Measurements from ENCODE around the gene ARHGEF3.
A peak's percentile ranks its signal among the peaks of the same experiment; 100 is the strongest.
"Not testable (repeated sequence)": the region's sequence is repeated elsewhere in the genome, so short reads cannot be mapped to it uniquely, and the experiment has no call there.

The ARHGEF3 gene

DNA sequence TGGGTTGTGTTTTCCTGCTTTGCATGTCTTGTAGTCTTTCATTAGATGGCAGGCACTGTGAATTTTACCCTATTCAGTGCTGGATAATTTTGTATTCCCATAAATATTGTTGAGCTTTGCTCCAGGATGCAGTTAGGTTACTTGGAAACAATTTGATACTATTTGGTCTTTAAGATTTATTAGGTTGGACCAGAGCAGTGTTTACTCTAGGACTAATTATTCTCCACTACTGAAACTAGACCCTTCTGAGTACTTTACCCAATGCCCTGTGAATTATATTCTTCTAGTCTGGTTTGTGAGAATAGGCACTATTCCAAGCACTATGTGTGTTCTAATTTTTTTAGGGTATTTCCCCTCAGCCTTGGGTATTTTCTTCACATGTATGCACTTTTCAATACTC is 80.9 kb downstream of the ARHGEF3 start:
- DNase-seq = no peak

DNA sequence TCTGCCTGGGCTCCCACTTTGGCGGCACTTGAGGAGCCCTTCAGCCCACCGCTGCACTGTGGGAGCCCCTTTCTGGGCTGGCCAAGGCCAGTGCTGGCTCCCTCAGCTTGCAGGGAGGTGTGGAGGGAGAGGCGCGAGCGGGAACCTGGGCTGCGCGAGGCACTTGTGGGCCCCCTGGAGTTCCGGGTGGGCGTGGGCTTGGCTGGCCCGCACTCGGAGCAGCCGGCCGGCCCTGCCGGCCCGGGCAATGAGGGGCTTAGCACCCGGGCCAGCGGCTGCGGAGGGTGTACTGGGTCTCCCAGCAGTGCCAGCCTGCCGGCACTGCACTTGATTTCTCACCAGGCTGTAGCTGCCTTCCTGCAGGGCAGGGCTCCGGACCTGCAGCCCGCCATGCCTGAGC is 82.9 kb downstream of the ARHGEF3 start:
- not testable (repeated sequence) for DNase-seq

GRCh38 chr3:56711344-56711743 is 90.4 kb downstream of the ARHGEF3 start:
- no peak for DNase-seq

GRCh38 chr3:56707412-56707811 is 94.3 kb downstream of the ARHGEF3 start:
- DNase-seq = not testable (repeated sequence)

DNA sequence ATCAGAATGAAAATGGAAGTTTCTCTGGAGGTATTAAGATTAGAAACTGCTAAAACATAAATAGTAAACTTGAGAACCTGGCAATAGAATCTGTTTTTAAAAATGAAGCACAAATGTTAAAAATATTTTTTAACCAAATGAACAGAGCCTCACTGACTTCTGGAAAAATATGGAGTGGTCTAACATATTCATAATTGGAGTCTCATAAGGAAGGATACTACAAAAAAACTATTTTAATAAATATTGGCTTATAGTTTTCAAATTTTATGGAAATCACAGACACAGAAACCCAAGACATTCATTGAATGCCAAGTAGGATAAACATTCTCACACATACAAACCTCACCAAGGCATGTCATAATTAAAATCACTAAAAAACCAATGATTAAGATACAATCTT is 95.1 kb downstream of the ARHGEF3 start:
- no peak for DNase-seq

DNA sequence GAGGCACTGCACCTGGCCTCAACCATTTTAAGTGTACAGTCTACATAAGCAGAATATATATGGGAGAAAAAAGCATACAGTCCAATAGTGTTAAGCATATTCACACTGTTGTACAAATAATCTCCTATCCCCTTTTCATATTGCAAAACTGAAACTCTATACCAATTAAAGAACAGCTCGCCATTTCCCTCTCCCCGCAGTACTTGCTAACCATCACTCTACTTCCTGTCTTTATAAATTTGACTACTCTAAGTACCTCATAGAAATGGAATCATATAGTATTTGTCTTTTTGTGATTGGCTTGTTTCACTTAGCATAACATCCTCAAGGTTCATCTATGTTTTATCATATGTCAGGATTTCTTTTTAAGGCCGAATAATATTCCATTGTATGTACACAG is 97.0 kb downstream of the ARHGEF3 start:
- no peak for DNase-seq

- DNase-seq = no peak
Observed at GRCh38 chr3:56702490-56703315, 99.0 kb downstream of the ARHGEF3 start.

DNA sequence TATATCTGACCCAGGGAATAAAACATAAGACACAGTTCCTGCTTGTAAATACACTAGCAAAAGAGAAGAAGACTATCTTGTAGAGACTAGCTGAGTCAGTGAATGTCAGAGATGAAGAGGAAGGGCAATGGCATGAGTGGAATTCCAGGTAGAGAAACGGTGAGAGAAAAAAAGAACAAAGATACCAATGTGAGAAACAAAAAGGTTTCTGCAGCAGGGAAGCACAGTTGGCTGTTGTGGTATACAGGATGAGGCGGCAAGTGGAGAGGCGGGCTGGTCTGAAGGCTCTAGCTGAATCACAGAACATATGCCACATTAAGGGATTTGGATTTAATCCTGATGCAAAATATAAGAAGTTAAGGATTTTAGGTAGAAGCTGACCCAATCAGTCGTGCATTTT is 101.6 kb downstream of the ARHGEF3 start:
- DNase-seq = no peak

GRCh38 chr3:56694867-56695683 is 106.7 kb downstream of the ARHGEF3 start:
- DNase-seq = no peak

DNA sequence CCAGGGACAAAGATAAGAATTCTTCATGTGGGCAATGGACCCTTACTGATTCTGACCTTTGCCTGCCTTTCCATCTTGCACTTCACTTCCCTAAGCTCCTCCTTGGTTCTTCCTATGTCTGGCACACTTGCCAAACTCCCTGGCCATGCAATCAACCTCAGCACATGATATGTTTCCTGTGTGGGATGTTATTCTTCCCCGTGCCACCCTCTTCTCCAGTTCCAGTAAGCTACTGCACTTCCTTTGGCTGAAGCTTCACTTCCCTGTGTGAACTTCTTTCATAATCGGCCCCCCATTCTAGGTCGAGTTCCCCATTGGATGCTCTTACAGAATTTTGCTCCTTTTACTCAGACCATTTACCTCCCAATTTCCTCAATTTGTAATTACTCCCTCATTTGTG is 108.0 kb downstream of the ARHGEF3 start:
- no peak for DNase-seq

DNA sequence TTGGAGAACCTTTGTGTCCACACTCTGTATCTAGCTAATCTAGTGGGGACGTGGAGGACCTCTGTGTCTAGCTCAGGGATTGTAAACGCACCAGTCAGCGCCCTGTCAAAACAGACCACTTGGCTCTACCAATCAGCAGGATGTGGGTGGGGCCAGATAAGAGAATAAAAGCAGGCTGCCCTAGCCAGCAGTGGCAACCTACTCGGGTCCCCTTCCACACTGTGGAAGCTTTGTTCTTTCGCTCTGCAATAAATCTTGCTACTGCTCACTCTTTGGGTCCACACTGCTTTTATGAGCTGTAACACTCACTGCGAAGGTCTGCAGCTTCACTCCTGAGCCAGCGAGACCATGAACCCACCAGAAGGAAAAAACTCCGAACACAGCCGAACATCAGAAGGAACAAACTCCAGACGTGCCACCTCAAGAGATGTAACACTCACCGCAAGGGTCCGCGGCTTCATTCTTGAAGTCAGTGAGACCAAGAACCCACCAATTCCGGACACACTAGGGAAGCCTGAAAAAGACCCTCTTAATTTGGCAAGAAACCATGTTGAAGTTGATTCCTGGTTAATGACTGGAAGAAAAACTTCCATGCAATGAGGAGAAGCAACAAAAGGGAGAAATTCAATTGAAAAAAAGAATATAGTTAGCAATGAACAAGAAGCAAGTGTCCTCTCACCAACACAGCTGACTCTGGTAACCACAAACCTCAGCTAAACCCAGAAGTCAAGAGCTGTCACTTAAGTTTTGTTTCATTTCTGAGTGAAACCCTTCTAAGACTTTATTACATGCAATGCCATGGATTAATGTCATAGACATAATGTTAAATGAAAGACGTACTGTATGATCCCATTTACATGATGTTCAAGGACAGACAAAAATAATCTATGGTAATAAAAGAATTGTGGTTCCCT is 109.0 kb downstream of the ARHGEF3 start:
- not testable (repeated sequence) for DNase-seq

DNA sequence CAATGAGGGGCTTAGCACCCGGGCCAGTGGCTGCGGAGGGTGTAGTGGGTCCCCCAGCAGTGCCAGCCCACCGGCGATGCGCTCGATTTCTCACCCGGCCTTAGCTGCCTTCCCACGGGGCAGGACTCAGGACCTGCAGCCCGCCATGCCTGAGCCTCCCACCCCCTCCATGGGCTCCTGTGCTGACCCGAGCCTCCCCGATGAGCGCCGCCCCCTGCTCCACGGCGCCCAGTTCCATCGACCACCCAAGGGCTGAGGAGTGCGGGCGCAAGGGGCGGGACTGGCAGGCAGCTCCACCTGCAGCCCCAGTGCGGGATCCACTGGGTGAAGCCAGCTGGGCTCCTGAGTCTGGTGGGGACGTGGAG is 109.8 kb downstream of the ARHGEF3 start:
- not testable (repeated sequence) for DNase-seq

GRCh38 chr3:56691165-56692000 is 110.4 kb downstream of the ARHGEF3 start:
- DNase-seq = no peak

DNA sequence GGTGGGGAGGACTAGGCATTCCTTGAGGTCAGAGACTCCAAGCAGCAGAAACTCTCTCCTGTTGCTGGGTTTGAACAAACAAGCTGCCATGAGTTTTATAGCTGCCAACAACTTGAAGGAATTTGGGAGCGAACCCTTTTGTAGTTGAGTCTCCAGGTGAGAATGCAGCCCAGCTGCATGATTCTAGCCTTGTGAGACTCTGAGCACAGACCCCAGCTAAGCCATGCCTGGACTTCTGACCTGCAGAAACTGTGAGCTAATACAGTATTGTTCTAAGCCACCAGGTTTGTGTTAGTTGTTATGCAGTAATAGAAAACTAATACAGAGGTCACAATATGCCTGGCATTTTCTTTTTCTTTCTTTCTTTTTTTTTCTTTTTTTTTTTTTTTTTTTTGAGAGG is 112.4 kb downstream of the ARHGEF3 start:
- no peak for DNase-seq

GRCh38 chr3:56688191-56688590 is 113.6 kb downstream of the ARHGEF3 start:
- no peak for DNase-seq

- DNase-seq = no peak
Observed at GRCh38 chr3:56684029-56684428, 117.7 kb downstream of the ARHGEF3 start.

DNA sequence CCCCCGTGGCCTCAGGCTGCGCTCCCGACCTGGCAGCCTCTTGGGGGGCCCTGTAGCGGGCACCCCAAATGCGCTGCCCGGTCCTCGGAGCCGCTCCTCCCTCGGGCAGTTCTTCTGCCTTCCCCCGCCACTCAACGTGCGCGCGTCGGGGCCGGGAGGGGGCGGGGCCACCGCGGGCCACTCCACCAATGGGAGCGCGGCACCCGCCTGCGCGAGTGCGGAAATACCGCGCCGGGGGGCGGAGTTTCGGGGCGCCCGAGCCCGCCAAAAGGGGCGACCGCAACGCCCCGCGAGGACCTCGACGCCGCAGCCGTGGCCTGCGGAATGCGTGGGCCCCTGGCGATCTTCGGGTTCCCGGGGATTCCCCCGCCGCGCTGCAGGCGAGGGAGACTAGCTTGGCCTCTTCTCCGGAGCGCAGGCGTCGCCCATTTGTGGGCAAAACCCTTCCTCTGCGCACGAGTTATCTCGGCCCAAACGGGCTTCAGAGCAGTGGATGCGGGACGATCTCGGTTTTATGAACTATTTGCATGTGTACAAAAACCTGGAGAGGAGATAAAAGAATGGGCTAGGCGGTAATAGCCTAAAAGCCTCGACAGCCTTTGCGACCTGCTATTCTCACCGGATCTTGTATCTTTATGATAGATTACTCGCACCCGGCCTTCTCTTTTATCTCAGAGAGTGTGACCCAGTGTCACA is 118.5 kb downstream of the ARHGEF3 start, which contains the start of gene TASOR:
Gene TASOR, minus strand, starts transcription at position 144 of the 696 bp plus-strand sequence. CDS start 259 bp downstream, outside the sequence.
- DNase-seq = peak; percentile 89

- peak; percentile 42 for DNase-seq
Observed at GRCh38 chr3:56682462-56683121, 119.2 kb downstream of the ARHGEF3 start.

DNA sequence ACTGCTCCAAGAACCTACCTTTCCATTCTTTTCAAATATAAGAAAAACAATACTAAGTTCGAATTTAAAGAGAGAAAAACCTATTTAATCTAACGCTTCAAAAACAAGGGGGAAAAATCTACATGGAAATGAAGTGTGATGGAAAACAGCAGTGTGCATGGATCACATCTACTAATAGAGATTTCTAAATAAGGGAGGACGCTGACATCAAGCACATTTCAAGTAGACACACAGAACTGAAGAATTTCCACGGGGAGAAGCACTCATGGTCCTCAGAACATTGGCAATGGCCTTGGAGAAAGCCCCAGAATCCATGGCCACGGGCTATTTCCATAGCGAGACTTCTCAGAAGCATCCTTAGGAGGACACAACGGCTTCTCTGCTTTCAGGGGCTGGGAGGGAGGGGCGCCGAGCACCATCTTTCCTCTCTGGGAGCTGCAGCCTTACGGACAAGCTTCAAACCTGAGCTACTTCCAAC is 119.7 kb downstream of the ARHGEF3 start:
- no peak for DNase-seq

GRCh38 chr3:56680054-56680580 is 121.6 kb downstream of the ARHGEF3 start:
- no peak for DNase-seq
